ENCODE results near the gene C16orf82.

The C16orf82 gene

GRCh38 chr16:27113341-27113841, 46.7 kb downstream of the C16orf82 start:
- no peak overlapping the region for H3K27ac ChIP-seq
- TF ChIP-seq ZFX (IDR thresholded peaks at IDR 0.05; ENCODE audit: borderline replicate concordance), result no peak
- no peak for TF ChIP-seq CTCF (IDR thresholded peaks at IDR 0.05)

GRCh38 chr16:27114006-27114405, 47.3 kb downstream of the C16orf82 start:
- no peak overlapping the region for H3K27ac ChIP-seq
- TF ChIP-seq CTCF (IDR thresholded peaks at IDR 0.05), result no peak
- no peak for TF ChIP-seq ZFX (IDR thresholded peaks at IDR 0.05; ENCODE audit: borderline replicate concordance)

- H3K27ac ChIP-seq, result no peak overlapping the region
- no peak for TF ChIP-seq CTCF (IDR thresholded peaks at IDR 0.05)
- no peak for TF ChIP-seq ZFX (IDR thresholded peaks at IDR 0.05; ENCODE audit: borderline replicate concordance)
These were observed 51.8 kb downstream of the C16orf82 start for GRCh38 chr16:27118526-27118925.

All from 22Rv1 (cell line).